GM19395 (cell line): Measurements from ENCODE around the gene PRSS2.
"Not testable (repeated sequence)": the region's sequence is repeated elsewhere in the genome, so short reads cannot be mapped to it uniquely, and the experiment has no call there.

Source experiments
- ATAC-seq: cut with Tn5 transposase; IDR thresholded peaks from one replicate; pipeline ENCODE4 v1.9.1; 2021; ENCODE audit warnings: mild to moderate bottlenecking, moderate library complexity; ENCODE audit not compliant: unreplicated experiment

The PRSS2 gene

GRCh38 chr7:142758312-142758711 is 12.5 kb upstream of the PRSS2 start:
- not testable (repeated sequence) for ATAC-seq

DNA sequence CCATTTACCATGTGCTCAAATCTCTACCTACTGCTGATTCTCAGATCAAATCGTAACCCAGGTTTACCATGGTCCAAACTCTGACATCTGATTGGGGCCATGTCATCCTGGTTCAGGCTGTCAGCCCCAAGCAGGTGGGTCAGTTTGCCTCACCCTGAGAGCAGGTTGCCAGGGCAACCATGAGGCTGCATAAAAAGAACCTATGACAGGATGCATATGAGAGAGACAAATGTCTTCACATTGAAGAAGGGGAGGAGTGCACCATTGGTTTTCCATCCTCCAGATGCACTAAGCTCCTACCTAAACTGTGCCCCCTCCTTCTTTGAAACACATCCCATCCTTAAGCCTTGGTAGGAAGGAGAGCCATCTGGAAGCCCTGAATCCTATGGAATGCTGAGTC is 11.3 kb upstream of the PRSS2 start:
- no peak for ATAC-seq

DNA sequence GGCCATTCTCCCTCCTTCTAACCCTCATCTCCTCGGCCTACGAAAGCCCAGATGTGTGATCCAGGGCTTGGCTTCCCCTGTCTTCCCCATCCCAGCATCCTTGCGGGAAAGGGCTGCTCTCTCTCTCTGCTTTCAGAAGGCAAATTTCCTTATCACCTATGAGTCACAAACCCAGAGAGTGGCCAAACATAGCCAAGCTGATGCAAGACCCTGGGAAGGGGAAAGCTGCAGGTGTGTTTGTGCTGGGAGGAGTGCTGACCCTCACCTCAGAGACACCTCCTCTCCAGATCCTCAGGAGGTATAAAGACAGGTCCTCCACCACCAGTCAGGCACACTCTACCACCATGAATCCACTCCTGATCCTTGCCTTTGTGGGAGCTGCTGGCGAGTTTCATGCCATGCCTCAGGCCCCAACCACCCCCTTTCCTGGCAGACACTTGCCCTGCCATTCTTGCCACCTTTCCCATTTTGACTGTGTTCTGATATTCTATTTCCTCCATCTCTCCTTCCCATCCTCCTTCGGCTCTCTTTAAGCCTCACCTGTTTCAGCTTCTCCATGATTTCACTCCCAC is 10.6 kb upstream of the PRSS2 start:
- no peak for ATAC-seq

DNA sequence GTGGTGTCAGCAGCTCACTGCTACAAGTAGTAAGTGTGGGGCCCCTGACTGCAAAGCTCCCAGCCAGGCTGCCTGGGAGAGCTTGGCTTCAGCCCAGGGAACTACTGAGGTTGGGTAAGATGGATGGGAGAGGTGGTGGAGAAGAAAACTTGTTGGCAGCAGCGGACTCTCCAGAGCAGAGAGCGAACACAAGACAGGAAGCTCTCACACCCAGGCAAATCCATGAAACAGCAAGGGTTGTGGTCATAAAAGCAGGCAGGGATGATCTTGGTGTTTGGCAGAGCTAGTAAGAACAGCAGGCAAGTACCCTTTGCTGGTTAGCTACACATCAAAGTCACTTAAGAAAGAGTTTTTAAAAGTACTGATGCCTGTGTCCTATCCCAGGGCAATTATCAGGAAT is 9.2 kb upstream of the PRSS2 start:
- ATAC-seq = not testable (repeated sequence)

DNA sequence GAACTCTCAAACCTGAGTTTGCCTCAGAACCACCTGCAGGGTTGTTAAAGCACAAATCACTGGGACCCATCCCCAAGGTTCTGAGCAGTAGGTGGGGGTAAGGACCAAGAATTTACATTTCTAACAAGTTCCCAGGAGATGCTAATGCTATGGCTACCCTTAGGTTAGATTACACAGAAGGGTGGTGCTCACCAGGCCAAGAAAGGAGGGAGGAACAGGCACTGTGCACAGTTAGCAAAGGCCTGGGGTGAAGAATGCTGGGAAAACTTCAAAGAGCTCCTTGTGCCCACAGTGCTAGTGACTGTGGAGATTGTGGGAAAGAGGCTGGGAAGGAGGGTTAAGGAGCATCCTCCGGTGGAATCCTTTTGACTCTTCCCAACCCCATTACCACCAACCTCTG is 8.7 kb upstream of the PRSS2 start:
- ATAC-seq = no peak

DNA sequence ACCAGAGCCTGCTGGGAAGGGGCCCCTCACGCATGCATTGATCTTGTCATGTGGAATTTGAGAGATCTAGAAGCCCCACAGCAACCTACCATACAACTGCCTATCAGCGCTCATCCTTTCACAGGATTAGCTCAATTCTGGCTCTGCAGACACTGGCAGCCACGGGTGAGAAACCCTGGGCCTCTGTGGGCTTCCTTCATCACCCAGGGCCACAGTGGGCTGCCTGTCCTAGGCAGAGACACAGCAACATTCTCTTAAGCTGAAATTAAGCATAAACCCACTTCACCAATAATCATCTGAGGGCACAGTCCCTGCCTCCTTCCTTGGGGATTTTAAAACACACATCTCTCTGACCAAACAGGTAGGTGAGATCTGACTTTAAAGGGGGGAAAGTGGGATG is 3.3 kb upstream of the PRSS2 start:
- no peak for ATAC-seq

GRCh38 chr7:142767861-142768260 is 2.9 kb upstream of the PRSS2 start:
- no peak for ATAC-seq

GRCh38 chr7:142768885-142769284 is 1.9 kb upstream of the PRSS2 start:
- not testable (repeated sequence) for ATAC-seq

- ATAC-seq = peak; percentile 96
Measured at GRCh38 chr7:142771353-142771723, 568 bp downstream of the PRSS2 start.

GRCh38 chr7:142772051-142772450 is 1.3 kb downstream of the PRSS2 start:
- ATAC-seq = no peak

GRCh38 chr7:142772673-142773072 is 1.9 kb downstream of the PRSS2 start:
- ATAC-seq = no peak

- no peak for ATAC-seq
Measured at GRCh38 chr7:142773230-142773629, 2.5 kb downstream of the PRSS2 start.

GRCh38 chr7:142773937-142774744 is 3.4 kb downstream of the PRSS2 start:
- no peak for ATAC-seq

DNA sequence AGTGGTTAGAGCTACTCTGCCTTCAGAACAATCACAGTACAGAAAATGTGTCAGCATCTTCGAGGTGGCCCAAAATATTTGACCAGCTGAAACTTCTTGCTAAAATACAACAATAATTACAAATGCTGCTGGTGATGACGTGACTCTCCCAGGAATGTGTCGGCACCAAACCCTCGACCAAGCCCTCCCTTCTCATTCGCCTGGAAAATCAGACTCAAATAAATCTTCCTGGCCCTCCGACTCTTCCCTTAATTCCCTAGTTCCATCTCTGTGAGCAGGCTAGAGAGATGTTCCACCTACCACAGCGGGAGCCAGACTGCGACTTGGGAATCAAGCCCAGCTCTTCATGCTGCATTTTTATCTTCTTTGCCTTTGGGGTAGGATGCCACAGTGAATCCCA is 4.1 kb downstream of the PRSS2 start:
- ATAC-seq = no peak

GRCh38 chr7:142775351-142776115 is 4.8 kb downstream of the PRSS2 start:
- ATAC-seq = not testable (repeated sequence)

- ATAC-seq = no peak
Measured at GRCh38 chr7:142776206-142776844, 5.6 kb downstream of the PRSS2 start.

GRCh38 chr7:142776845-142777225 is 6.1 kb downstream of the PRSS2 start:
- ATAC-seq = not testable (repeated sequence)

DNA sequence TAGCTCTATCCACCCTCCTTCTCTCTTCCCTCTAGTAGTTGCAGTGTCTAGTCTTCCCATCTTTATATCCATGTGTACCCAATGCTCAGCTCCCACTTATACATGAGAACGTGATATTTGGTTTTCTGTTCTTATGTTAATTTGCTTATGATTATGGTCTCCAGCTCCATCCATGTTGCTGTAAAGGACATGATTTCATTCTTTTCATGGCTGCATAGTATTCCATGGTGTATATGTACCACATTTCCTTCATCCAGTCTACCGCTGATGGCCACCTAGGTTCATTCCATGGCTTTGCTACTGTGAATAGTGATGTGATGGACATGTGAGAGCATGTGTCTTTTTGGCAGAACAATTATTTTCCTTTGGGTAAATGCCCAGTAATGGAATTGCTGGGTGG is 6.5 kb downstream of the PRSS2 start:
- ATAC-seq = no peak

GRCh38 chr7:142782922-142783900 is 12.4 kb downstream of the PRSS2 start:
- ATAC-seq = peak; percentile 93

GRCh38 chr7:142784096-142784495 is 13.3 kb downstream of the PRSS2 start:
- no peak for ATAC-seq
